HG02610 (cell line): ENCODE measurements around the gene ALDH3A1.

Experiments
- ATAC-seq: cut with Tn5 transposase; IDR thresholded peaks from one replicate; pipeline ENCODE4 v1.9.1; 2021; ENCODE audit warnings: mild to moderate bottlenecking, moderate library complexity; ENCODE audit not compliant: unreplicated experiment

Gene ALDH3A1

DNA sequence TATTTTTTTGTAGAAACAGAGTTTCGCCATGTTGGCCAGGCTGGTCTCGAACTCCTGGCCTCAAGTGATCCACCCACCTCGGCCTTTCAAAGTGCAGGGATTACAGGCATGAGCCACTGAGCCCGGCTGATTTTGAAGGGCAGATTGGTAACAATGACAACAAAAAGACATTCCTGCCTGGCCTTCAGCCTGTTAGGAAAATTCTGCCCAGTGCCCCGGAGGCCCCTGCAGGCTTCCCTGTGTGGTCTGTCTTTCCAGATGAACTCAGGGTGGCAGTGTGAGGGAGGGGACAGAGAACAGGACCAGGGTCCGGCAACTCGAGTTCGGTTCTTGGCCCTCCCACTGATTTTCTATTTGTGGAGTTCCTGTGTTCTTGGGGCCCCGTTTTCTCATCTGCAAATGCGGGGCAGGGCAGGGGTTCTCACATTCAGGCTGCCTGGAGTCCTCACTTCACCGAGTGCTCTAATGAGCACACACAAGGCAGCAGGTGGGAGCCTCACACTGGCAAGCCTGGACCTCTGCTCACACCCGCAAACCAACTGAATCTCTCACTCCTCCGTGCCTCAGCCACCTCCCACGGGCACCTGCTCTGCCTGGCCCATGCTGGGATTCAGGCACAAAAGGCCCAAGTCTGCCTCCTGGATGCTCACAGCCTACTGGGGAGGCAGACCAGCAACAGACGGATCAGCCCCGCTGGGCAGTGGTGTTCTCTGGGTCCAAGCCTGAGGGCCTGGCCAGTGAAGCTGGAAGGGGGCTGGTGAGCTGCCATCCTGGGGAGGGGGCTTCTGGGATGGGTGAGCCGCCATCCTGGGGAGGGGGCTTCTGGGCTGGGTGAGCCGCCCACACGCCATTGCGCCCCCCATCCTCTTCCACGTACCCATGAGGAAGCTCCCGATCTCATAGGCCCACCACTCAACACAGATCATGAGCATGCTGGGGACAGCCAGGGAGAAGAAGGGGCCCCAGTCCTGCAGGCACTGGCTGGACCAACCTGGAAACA lies 42.0 kb downstream of the ALDH3A1 start:
- no peak for ATAC-seq

DNA sequence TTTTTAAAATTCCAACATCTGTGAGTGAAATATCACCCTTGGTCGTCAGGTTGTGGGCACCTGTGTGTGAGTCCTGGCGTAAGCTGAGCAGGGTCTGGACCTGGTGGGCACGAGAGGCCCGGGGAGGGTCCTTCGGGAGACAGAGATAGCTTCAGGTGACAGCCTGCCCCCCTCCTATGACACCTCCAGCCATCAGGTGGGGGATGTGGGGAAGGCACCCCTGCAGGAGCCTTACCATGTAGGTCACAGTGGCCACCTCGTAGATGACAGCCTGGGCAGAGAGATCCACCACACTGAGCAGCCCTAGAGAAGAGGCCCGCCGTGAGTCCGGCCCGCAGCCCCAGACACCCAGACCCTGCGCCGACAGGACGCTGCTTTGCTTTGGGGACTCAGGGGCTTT lies 42.9 kb downstream of the ALDH3A1 start:
- ATAC-seq, result no peak

DNA sequence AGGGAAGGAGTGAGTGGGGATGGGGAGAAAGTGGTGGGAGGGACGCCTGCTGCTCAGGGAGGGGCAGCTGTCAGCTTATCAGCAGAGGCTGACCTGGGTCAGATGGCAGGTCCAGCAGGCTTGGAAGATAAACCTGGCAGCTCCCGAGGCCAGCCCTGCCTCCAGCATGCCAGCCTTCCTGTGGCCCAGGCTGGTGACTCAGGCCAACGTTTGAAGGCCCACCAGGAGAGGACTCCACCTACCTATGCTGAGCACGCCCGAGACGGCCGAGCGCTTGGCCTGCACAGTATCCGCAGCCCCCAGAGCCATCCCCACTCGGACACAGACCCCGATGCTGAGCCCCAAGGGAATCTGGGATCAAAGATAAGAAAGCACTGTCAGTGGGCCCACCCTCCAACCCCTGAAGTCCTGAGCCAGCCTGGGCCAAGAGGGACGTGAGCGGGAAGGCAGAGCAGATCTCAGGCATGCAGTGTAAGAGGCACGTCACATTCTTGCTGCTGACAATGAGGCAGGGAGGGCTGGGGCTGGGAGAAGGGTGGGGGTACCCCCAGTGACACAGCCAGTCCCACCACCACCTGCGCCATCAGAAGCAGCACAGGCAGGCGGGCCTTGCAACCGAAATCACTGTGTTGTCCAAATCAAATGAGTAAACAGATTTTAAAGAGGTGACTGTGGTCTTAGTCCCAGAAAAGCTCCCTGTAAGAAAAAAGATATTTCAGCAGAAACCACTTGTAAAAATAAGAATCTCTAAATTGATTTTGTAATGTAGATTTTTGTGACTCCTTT lies 44.1 kb downstream of the ALDH3A1 start:
- no peak for ATAC-seq

DNA sequence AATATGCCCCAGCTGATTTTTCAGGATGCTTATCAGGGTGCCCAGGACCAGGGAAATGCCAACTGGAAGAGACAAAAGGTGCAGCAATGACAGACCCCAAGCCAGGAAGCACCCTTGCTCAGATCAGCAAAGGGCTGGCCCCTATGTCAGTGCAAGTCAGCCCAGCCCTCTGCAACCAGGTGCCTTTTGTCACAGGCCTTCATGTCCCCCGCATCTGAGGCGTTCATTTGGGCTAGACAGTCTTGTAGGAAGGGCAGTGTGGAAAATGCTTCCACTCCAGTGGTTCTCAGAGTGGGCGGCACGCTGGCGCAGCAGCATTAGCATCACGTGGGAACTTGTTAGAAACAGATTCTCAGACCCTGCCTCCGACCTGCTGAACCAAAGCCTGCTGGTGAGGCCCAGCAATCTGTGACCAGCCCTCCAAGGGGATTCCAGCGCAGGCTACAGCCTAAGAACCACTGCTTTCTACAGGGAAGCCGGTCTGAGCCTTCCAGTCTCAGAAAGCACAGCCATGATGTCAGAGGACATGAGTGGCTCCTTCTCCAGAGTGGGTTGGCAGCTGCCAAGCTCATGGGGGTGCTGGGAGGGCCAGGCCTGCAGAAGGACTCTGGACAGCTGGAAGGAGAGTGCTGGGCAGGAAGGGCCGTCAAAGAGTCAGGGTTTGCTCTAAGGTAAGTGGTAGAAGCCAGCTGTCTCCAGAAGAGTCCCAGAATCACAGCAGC lies 44.8 kb downstream of the ALDH3A1 start:
- ATAC-seq, result no peak

DNA sequence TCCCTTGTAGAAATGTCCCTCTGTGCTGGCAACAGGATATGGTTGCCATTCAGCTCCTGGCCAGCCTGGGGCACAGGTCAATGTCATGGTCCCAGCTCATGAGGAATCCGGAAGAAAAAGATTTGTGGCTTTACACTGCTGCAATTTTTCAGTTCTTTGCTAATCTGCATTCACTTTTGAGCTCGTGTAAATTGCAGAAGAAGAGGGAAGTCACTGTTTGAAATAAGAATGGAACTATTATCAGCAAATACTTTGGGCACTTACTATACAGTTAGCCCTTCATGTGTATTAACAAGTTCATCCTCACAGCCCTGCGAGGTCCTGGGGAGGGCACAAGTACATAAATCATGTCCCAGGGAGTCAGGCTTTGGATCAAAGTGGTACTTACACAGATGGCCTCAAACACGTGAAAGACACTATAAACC lies 45.9 kb downstream of the ALDH3A1 start:
- no peak for ATAC-seq
